ENCODE measurements around the gene SAPCD2. TPM values are rescaled to one million over a fixed set of nuclear protein-coding genes. Genes with fewer than 3 reads are reported as not detected.

SAPCD2 gene
- total RNA-seq, 1 donor from 2014 or later = 15.3 TPM

DNA sequence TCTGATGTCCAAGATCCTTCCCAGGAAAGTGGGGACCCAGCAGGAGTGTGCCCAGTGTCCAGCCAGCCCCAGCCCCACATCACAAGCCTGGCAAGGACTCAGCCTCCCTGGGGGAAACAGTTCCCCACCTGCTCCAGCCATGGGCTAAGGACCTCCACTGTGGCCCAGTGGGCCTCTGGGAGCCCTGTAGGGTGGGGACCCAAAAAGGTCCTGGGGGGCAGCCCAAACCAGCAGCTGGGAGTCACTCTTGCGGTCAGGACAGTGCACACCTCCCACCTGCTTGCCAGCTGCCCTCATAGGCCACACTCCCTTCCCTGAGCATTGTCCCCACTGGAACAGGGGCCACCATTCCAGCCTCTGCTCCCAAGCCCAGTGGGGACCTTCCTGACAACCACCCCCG, 44.0 kb downstream of the SAPCD2 start:
- no peak for TF ChIP-seq CTCF (IDR thresholded peaks at IDR 0.05; ENCODE audit: unreplicated experiment)
- no peak overlapping the region for H3K4me3 Mint-ChIP-seq (ENCODE audit: low read depth)
- H3K27me3 Mint-ChIP-seq = peaks cover 3% of the 10 kb centered on the region
- H3K4me1 Mint-ChIP-seq (ENCODE audit: low read depth) = peaks cover 2% of the 10 kb centered on the region
- DNase-seq (ENCODE audit: low spot score, unreplicated experiment) = no peak
- no peaks in the 10 kb centered on the region for H3K36me3 Mint-ChIP-seq (ENCODE audit: insufficient read depth)
- H3K9me3 Mint-ChIP-seq (ENCODE audit: low read depth) = no peaks in the 10 kb centered on the region
- no peak overlapping the region for H3K27ac Mint-ChIP-seq

- TF ChIP-seq CTCF (IDR thresholded peaks at IDR 0.05; ENCODE audit: unreplicated experiment) = no peak
- no peak overlapping the region for H3K4me3 Mint-ChIP-seq (ENCODE audit: low read depth)
- no peaks in the 10 kb centered on the region for H3K36me3 Mint-ChIP-seq (ENCODE audit: insufficient read depth)
- H3K9me3 Mint-ChIP-seq (ENCODE audit: low read depth) = no peaks in the 10 kb centered on the region
- H3K4me1 Mint-ChIP-seq (ENCODE audit: low read depth) = peaks cover 2% of the 10 kb centered on the region
- peaks cover 3% of the 10 kb centered on the region for H3K27me3 Mint-ChIP-seq
- no peak overlapping the region for H3K27ac Mint-ChIP-seq
- DNase-seq (ENCODE audit: low spot score, unreplicated experiment) = no peak
Observed at GRCh38 chr9:137025517-137025966, 44.8 kb downstream of the SAPCD2 start.

- no peak for TF ChIP-seq CTCF (IDR thresholded peaks at IDR 0.05; ENCODE audit: unreplicated experiment)
- no peak for DNase-seq (ENCODE audit: low spot score, unreplicated experiment)
- H3K4me1 Mint-ChIP-seq (ENCODE audit: low read depth) = peaks cover 2% of the 10 kb centered on the region
- H3K4me3 Mint-ChIP-seq (ENCODE audit: low read depth) = no peak overlapping the region
- H3K27ac Mint-ChIP-seq = no peak overlapping the region
- H3K36me3 Mint-ChIP-seq (ENCODE audit: insufficient read depth) = no peaks in the 10 kb centered on the region
- peaks cover 3% of the 10 kb centered on the region for H3K27me3 Mint-ChIP-seq
- H3K9me3 Mint-ChIP-seq (ENCODE audit: low read depth) = no peaks in the 10 kb centered on the region
Observed at GRCh38 chr9:137023583-137023991, 46.8 kb downstream of the SAPCD2 start.

DNA sequence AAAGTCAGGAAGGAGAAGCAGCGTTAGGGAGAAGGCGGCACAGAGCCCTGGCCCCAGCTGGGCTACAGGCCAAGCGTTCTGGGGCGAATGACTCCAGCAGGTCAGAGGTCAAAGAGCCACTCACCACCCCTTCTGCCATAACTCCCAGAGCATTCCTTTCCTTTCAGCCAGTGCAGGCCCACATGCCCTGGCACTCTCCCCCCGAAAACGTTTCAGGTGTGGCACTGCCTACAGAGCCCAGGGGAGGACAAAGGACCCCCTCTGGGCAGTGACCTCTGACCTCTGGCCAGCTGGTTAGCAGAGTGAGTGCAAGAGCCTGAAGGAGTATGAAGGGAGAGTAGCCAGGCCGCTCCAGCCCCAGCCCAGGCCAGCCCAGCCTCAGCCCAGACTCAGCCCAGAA, 47.2 kb downstream of the SAPCD2 start:
- no peak overlapping the region for H3K4me3 Mint-ChIP-seq (ENCODE audit: low read depth)
- H3K9me3 Mint-ChIP-seq (ENCODE audit: low read depth) = no peaks in the 10 kb centered on the region
- peaks cover 2% of the 10 kb centered on the region for H3K4me1 Mint-ChIP-seq (ENCODE audit: low read depth)
- no peak for DNase-seq (ENCODE audit: low spot score, unreplicated experiment)
- TF ChIP-seq CTCF (IDR thresholded peaks at IDR 0.05; ENCODE audit: unreplicated experiment) = no peak
- no peaks in the 10 kb centered on the region for H3K36me3 Mint-ChIP-seq (ENCODE audit: insufficient read depth)
- H3K27ac Mint-ChIP-seq = no peak overlapping the region
- H3K27me3 Mint-ChIP-seq = peaks cover 3% of the 10 kb centered on the region

DNA sequence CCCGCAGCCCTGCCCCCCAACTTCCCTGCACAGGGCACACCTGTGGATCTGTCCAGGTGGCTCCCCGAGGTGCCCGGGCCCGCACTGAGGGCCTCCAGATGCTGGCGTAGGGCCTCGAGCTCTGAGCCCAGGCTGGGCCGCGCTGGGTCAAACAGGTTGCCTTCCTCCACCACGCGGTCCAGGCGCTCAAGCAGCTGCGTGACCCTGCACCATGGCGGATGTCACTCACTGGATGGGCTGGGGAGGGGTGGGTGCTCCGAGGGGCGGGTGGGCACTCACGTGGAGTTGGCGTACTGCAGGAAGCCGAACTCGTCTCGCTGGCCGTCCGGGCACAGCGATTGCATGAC, 47.7 kb downstream of the SAPCD2 start:
- Mint-ChIP-seq H3K4me3 (ENCODE audit: low read depth) (no peak overlapping the region), H3K9me3 (ENCODE audit: low read depth) (no peaks in the 10 kb centered on the region), H3K4me1 (ENCODE audit: low read depth) (peaks cover 2% of the 10 kb centered on the region), H3K27ac (no peak overlapping the region), H3K27me3 (peaks cover 3% of the 10 kb centered on the region), H3K36me3 (ENCODE audit: insufficient read depth) (no peaks in the 10 kb centered on the region)
- no peak for TF ChIP-seq CTCF (IDR thresholded peaks at IDR 0.05; ENCODE audit: unreplicated experiment)
- DNase-seq (ENCODE audit: low spot score, unreplicated experiment) = no peak
